ENCODE measurements around the gene UNC50. TPM values are rescaled to one million over a fixed set of nuclear protein-coding genes. Genes with fewer than 3 reads are reported as not detected.
A peak's percentile ranks its signal among the peaks of the same experiment; 100 is the strongest.
"Not testable (repeated sequence)": the region's sequence is repeated elsewhere in the genome, so short reads cannot be mapped to it uniquely, and the experiment has no call there.

Gene UNC50
- total RNA-seq, 1 donor from 2014 or later: 40.1 TPM

- intact Hi-C loops (cut with micrococcal nuclease): no loop called here
- DNase-seq (ENCODE audit: low spot score): no peak
- Mint-ChIP-seq H3K27ac (peak overlapping the region; percentile 3), H3K4me1 (ENCODE audit: low read depth) (peaks cover 5% of the 10 kb centered on the region), H3K27me3 (ENCODE audit: low read depth) (no peaks in the 10 kb centered on the region), H3K4me3 (ENCODE audit: low read depth) (no peak overlapping the region), H3K9me3 (no peaks in the 10 kb centered on the region), H3K36me3 (ENCODE audit: low read depth) (peaks cover 58% of the 10 kb centered on the region)
Observed at GRCh38 chr2:98582523-98582922, 25.9 kb upstream of the UNC50 start.

GRCh38 chr2:98583276-98583675, 25.1 kb upstream of the UNC50 start:
- Mint-ChIP-seq H3K4me3 (ENCODE audit: low read depth) (no peak overlapping the region), H3K27ac (no peak overlapping the region), H3K36me3 (ENCODE audit: low read depth) (peaks cover 56% of the 10 kb centered on the region), H3K9me3 (no peaks in the 10 kb centered on the region), H3K27me3 (ENCODE audit: low read depth) (no peaks in the 10 kb centered on the region), H3K4me1 (ENCODE audit: low read depth) (peaks cover 5% of the 10 kb centered on the region)
- DNase-seq (ENCODE audit: low spot score): no peak
- intact Hi-C loops (cut with micrococcal nuclease): no loop called here

- intact Hi-C loops (cut with micrococcal nuclease): no loop called here
- DNase-seq (ENCODE audit: low spot score): no peak
- Mint-ChIP-seq H3K4me3 (ENCODE audit: low read depth) (no peak overlapping the region), H3K27me3 (ENCODE audit: low read depth) (no peaks in the 10 kb centered on the region), H3K9me3 (no peaks in the 10 kb centered on the region), H3K4me1 (ENCODE audit: low read depth) (peaks cover 8% of the 10 kb centered on the region), H3K36me3 (ENCODE audit: low read depth) (peaks cover 58% of the 10 kb centered on the region), H3K27ac (no peak overlapping the region)
Observed at GRCh38 chr2:98583816-98584618, 24.4 kb upstream of the UNC50 start.

GRCh38 chr2:98585386-98585785, 23.0 kb upstream of the UNC50 start:
- Mint-ChIP-seq H3K4me1 (ENCODE audit: low read depth) (peaks cover 12% of the 10 kb centered on the region), H3K4me3 (ENCODE audit: low read depth) (no peak overlapping the region), H3K27ac (no peak overlapping the region), H3K9me3 (no peaks in the 10 kb centered on the region), H3K36me3 (ENCODE audit: low read depth) (peaks cover 62% of the 10 kb centered on the region), H3K27me3 (ENCODE audit: low read depth) (no peaks in the 10 kb centered on the region)
- intact Hi-C loops (cut with micrococcal nuclease): no loop called here
- DNase-seq (ENCODE audit: low spot score): no peak

GRCh38 chr2:98586551-98587140, 21.7 kb upstream of the UNC50 start:
- Mint-ChIP-seq H3K9me3 (no peaks in the 10 kb centered on the region), H3K27me3 (ENCODE audit: low read depth) (no peaks in the 10 kb centered on the region), H3K27ac (no peak overlapping the region), H3K4me1 (ENCODE audit: low read depth) (peaks cover 12% of the 10 kb centered on the region), H3K36me3 (ENCODE audit: low read depth) (peaks cover 67% of the 10 kb centered on the region), H3K4me3 (ENCODE audit: low read depth) (no peak overlapping the region)
- no peak for DNase-seq (ENCODE audit: low spot score)
- intact Hi-C loops (cut with micrococcal nuclease): no loop called here

GRCh38 chr2:98588880-98589431, 19.4 kb upstream of the UNC50 start:
- no peak for DNase-seq (ENCODE audit: low spot score)
- Mint-ChIP-seq H3K36me3 (ENCODE audit: low read depth) (peaks cover 70% of the 10 kb centered on the region), H3K4me3 (ENCODE audit: low read depth) (no peak overlapping the region), H3K27me3 (ENCODE audit: low read depth) (no peaks in the 10 kb centered on the region), H3K4me1 (ENCODE audit: low read depth) (peaks cover 12% of the 10 kb centered on the region), H3K27ac (no peak overlapping the region), H3K9me3 (peaks cover 3% of the 10 kb centered on the region)
- intact Hi-C loops (cut with micrococcal nuclease): no loop called here

- H3K27ac Mint-ChIP-seq: no peak overlapping the region
- no peak overlapping the region for H3K4me3 Mint-ChIP-seq (ENCODE audit: low read depth)
- peaks cover 12% of the 10 kb centered on the region for H3K4me1 Mint-ChIP-seq (ENCODE audit: low read depth)
- no peaks in the 10 kb centered on the region for H3K27me3 Mint-ChIP-seq (ENCODE audit: low read depth)
- DNase-seq (ENCODE audit: low spot score): no peak
- H3K9me3 Mint-ChIP-seq: peaks cover 5% of the 10 kb centered on the region
- intact Hi-C loops (cut with micrococcal nuclease): no loop called here
- peaks cover 74% of the 10 kb centered on the region for H3K36me3 Mint-ChIP-seq (ENCODE audit: low read depth)
Observed at GRCh38 chr2:98589489-98589888, 18.9 kb upstream of the UNC50 start.

GRCh38 chr2:98592565-98592964, 15.8 kb upstream of the UNC50 start:
- intact Hi-C loops (cut with micrococcal nuclease): no loop called here
- Mint-ChIP-seq H3K4me3 (ENCODE audit: low read depth) (no peak overlapping the region), H3K4me1 (ENCODE audit: low read depth) (peaks cover 7% of the 10 kb centered on the region), H3K27me3 (ENCODE audit: low read depth) (no peaks in the 10 kb centered on the region), H3K9me3 (peaks cover 5% of the 10 kb centered on the region), H3K27ac (no peak overlapping the region), H3K36me3 (ENCODE audit: low read depth) (peaks cover 73% of the 10 kb centered on the region)
- no peak for DNase-seq (ENCODE audit: low spot score)

- H3K9me3 Mint-ChIP-seq; H3K27me3 Mint-ChIP-seq (ENCODE audit: low read depth); H3K4me3 Mint-ChIP-seq (ENCODE audit: low read depth); intact Hi-C loops (cut with micrococcal nuclease); DNase-seq (ENCODE audit: low spot score); H3K27ac Mint-ChIP-seq; H3K4me1 Mint-ChIP-seq (ENCODE audit: low read depth): not testable (repeated sequence)
- H3K36me3 Mint-ChIP-seq (ENCODE audit: low read depth): peaks cover 68% of the 10 kb centered on the region
Observed at GRCh38 chr2:98594665-98595064, 13.7 kb upstream of the UNC50 start.

GRCh38 chr2:98598781-98599428, 9.5 kb upstream of the UNC50 start:
- intact Hi-C loops (cut with micrococcal nuclease): no loop called here

GRCh38 chr2:98601532-98602132, 6.8 kb upstream of the UNC50 start:
- peaks cover 22% of the 10 kb centered on the region for H3K4me1 Mint-ChIP-seq (ENCODE audit: low read depth)
- H3K36me3 Mint-ChIP-seq (ENCODE audit: low read depth): peaks cover 46% of the 10 kb centered on the region
- no peak overlapping the region for H3K27ac Mint-ChIP-seq
- no peaks in the 10 kb centered on the region for H3K9me3 Mint-ChIP-seq
- no peak for DNase-seq (ENCODE audit: low spot score)
- intact Hi-C loops (cut with micrococcal nuclease): loop anchor here (2.0 kb wide), 1 partner anchor 189 kb away; no protein-coding TSS in a partner anchor
- no peak overlapping the region for H3K4me3 Mint-ChIP-seq (ENCODE audit: low read depth)
- H3K27me3 Mint-ChIP-seq (ENCODE audit: low read depth): no peaks in the 10 kb centered on the region

More at GRCh38 chr2:98598781-98599428, 9.5 kb upstream of the UNC50 start:
- no peaks in the 10 kb centered on the region for H3K27me3 Mint-ChIP-seq (ENCODE audit: low read depth)
- H3K27ac Mint-ChIP-seq: peak overlapping the region; percentile 12
- DNase-seq (ENCODE audit: low spot score): no peak
- peaks cover 2% of the 10 kb centered on the region for H3K9me3 Mint-ChIP-seq
- peaks cover 4% of the 10 kb centered on the region for H3K4me1 Mint-ChIP-seq (ENCODE audit: low read depth)
- H3K36me3 Mint-ChIP-seq (ENCODE audit: low read depth): peaks cover 57% of the 10 kb centered on the region
- H3K4me3 Mint-ChIP-seq (ENCODE audit: low read depth): no peak overlapping the region

GRCh38 chr2:98604547-98604946, 3.8 kb upstream of the UNC50 start:
- Mint-ChIP-seq H3K36me3 (ENCODE audit: low read depth) (peaks cover 43% of the 10 kb centered on the region), H3K4me1 (ENCODE audit: low read depth) (peaks cover 33% of the 10 kb centered on the region), H3K9me3 (no peaks in the 10 kb centered on the region), H3K27me3 (ENCODE audit: low read depth) (no peaks in the 10 kb centered on the region), H3K27ac (no peak overlapping the region), H3K4me3 (ENCODE audit: low read depth) (no peak overlapping the region)
- DNase-seq (ENCODE audit: low spot score): no peak
- intact Hi-C loops (cut with micrococcal nuclease): no loop called here

All from activated T-helper 2 cell treated with anti-CD3 and anti-CD28 coated beads, Interferon-gamma antibody, Interleukin-2, Interleukin-4, amounts not matched to agents 10 μg/mL and 5 μg/mL and 100 μg/mL, durations not matched to agents 14 hours and 24 hours and 36 hours (primary cell).